ENCODE measurements around the gene IGF2R.
"Not testable (repeated sequence)": the region's sequence is repeated elsewhere in the genome, so short reads cannot be mapped to it uniquely, and the experiment has no call there.

Gene IGF2R

GRCh38 chr6:159996087-159996622 lies 27.3 kb downstream of the IGF2R start:
- DNase-seq (ENCODE audit: low read depth in 2 of 2): no peak

DNA sequence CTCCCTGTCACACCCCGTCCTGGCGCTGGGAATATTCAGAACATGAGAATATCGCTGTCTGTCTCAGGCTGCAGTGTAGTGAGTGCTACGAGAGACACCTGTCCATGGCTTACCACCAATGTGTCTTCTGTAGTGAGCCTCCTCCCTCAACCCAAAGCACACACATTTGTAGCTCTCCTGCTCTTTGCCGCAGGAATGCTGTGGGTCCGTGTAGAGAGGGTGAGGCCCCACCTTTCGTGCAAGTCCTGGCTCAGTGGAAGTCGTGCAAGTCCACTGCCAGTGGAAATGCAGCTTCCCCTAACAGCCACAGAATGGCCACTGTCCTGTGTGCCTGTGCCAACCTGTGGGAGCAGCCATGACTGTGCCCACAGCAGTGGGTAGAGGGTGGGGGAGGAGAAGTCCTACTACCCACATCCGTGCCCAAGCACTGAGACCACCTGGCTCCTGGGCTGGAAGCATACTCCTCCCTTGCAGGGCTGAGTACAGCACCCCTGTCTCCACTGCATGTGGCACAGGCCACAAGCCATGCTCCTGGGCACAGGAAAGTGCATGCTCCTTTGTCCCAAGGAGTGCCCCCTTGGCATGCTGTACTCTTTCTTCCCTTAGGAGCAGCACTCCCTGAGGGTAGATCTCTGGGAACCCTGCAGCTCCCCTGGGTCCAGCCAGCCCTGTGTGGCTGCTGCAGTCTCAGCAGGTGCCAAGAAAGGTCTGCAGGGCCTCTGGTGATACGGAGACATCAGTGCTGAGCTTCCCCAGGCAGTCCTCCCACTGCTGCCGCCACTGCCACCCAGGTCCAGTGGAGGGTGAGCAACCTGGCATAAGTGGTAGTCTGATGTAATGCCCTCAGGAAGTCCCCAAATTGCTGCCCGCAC lies 28.0 kb downstream of the IGF2R start:
- DNase-seq (ENCODE audit: low read depth in 2 of 2): no peak

DNA sequence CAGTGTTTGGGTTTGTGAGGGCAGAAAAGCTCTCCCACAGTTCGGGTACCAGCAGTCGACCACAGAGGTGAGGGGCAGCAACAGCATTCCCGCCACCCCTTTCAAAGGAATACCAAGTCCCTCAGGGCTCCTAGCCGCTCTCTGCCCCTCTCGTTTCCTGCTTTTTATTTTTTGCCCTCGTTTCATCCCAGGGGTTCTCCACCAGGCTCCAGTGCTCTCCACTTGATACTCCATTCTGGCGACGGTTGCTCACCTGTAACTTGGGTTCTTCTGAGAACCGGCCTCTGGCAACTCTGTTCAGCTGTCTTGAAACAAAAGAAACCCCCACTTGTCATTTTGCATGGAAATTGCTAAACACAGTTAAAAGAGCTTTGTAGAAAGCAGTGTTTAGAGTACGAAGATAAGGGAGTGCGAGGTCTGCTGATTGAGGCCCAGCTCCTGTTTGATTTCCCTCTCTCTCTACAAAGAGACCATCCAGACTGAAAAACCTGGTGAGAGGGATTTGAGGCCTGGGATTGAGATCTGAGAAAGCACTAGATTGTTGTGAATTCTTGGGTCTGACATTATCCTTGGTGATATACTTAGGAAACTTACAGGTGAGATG lies 28.7 kb downstream of the IGF2R start:
- no peak for DNase-seq (ENCODE audit: low read depth in 2 of 2)

DNA sequence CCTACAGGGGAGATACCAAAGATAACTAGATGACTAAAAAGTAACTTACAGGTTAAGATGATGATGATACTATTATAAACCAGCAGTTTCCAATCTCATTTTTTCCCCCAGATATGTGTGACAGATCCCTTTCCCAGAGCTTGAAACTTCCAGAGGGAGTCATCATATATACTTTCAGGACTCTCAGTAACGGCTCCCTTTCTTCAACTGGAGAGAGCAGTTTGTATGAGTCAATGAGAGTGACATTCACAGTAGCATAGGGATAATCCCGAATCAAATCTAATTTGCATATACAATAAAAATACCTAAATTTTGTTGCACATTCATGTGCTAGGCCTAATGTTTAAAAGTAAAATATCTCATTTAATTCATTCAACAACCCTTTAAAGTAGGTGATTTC lies 29.7 kb downstream of the IGF2R start:
- DNase-seq (ENCODE audit: low read depth in 2 of 2): no peak

GRCh38 chr6:159999240-159999671 lies 30.4 kb downstream of the IGF2R start:
- no peak for DNase-seq (ENCODE audit: low read depth in 2 of 2)

DNA sequence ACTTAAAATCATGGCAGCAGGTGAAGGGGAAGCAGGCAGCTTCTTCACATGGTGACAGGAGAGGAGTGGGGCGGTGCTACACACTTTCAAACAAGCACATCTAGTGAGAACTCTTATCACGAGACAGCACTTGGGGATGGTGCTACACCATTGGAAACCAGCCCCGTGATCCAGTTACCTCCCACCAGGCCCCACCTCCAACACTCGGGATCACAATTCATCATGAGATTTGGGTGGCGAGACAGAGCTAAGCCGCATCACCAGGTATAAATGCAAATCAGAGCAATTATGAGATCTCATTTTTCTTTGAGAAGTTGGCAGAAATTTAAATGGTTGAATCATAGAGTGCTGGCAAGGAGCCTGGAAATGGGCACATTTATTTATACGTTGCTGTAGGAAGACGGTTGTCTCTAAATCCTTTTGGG lies 31.4 kb downstream of the IGF2R start:
- DNase-seq (ENCODE audit: low read depth in 2 of 2): no peak

DNA sequence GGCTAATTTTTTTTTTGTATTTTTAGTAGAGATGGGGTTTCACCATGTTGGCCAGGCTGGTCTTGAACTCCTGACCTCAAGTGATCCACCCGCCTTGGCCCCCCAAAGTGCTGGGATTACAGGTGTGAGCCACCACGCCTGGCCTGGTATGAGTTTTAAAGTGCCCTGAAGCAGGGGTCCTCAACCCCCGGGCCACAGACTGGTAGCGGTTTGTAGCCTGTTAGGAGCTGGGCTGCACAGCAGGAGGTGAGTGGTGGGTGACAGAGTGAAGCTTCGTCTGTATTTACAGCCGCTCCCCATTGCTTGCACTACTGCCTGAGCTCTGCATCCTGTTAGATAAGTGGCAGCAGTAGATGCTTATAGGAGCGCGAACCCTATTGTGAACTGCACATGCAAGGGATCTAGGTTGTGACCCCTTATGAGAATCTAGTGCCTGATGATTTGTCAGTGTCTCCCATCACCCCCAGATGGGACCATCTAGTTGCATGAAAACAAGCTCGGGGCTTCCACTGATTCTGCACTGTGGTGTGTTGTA lies 32.1 kb downstream of the IGF2R start:
- not testable (repeated sequence) for DNase-seq (ENCODE audit: low read depth in 2 of 2)

- no peak for DNase-seq (ENCODE audit: low read depth in 2 of 2)
These were observed 34.0 kb downstream of the IGF2R start for GRCh38 chr6:160002882-160003281.

- no peak for DNase-seq (ENCODE audit: low read depth in 2 of 2)
These were observed 35.1 kb downstream of the IGF2R start for GRCh38 chr6:160004018-160004417.

GRCh38 chr6:160004419-160005175 lies 35.7 kb downstream of the IGF2R start:
- no peak for DNase-seq (ENCODE audit: low read depth in 2 of 2)

- no peak for DNase-seq (ENCODE audit: low read depth in 2 of 2)
These were observed 36.3 kb downstream of the IGF2R start for GRCh38 chr6:160005211-160005610.

DNA sequence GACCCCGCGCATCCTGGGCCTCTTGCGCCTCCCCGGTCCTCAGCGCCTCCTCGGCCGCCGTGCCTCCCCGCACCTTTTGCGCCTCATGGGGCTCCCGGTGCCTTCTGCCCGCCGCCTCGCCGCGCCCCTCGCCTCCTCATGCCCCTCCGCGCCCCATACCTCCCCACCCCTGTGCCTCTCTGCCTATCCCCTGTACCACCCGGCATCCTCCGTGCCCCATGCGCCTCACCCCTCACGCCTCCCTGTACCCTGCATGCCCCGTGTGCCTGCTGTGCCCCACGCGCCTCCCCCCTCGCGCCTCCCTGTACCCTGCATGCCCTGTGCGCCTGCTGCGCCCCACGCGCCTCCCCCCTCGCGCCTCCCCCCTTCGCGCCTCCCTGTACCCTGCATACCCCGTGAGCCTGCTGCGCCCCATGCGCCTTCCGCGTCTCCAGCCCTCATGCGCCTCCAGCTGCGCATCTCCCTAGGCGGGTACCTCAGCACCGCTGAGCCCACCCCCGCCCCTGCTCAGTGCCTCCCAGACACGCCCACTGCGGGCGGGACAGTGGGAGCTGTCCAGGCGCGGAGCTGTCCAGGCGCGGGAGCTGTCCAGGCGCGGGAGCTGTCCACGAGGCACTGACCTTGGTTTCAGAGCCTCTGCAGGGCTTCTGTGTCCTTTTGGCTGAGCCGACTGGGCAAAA lies 37.1 kb downstream of the IGF2R start:
- no peak for DNase-seq (ENCODE audit: low read depth in 2 of 2)

DNA sequence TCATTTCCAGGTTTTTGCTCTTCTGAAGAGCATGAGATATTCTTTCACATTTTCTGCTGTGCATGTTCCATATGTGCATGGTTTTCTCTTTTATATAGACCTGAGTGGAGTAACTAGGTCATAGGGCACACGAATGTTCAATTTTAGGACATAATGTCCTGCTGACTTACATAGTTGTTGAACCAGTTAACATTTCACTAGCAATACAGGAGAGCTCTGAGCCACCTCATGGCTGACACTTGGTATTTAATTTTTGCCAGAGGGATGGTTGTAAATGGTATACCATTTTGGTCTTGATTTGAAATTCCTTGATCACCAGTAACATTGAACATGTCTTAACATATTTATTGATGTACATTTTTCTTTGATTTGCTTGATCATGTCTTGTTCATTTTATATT lies 38.3 kb downstream of the IGF2R start:
- DNase-seq (ENCODE audit: low read depth in 2 of 2): no peak

DNA sequence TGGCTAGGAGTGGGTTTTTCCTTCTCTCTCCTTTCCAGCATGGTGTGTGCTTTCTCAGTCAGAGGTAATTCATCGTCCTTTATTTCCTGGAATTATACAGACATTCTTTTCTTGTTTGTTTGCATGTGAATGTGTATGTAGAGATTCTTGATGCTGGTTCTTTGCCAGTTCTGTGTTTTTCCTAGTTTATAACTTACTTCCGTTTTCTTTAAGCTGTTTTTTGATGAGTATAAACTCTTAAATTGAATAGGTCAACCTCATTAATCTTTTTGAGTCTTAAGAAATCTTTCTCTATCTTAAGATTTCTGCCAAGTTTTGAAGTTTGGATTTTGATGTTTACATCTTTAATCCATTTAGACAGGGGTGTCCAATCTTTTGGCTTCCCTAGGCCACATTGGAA lies 38.7 kb downstream of the IGF2R start:
- no peak for DNase-seq (ENCODE audit: low read depth in 2 of 2)

- DNase-seq (ENCODE audit: low read depth in 2 of 2): no peak
These were observed 41.2 kb downstream of the IGF2R start for GRCh38 chr6:160010067-160010466.

DNA sequence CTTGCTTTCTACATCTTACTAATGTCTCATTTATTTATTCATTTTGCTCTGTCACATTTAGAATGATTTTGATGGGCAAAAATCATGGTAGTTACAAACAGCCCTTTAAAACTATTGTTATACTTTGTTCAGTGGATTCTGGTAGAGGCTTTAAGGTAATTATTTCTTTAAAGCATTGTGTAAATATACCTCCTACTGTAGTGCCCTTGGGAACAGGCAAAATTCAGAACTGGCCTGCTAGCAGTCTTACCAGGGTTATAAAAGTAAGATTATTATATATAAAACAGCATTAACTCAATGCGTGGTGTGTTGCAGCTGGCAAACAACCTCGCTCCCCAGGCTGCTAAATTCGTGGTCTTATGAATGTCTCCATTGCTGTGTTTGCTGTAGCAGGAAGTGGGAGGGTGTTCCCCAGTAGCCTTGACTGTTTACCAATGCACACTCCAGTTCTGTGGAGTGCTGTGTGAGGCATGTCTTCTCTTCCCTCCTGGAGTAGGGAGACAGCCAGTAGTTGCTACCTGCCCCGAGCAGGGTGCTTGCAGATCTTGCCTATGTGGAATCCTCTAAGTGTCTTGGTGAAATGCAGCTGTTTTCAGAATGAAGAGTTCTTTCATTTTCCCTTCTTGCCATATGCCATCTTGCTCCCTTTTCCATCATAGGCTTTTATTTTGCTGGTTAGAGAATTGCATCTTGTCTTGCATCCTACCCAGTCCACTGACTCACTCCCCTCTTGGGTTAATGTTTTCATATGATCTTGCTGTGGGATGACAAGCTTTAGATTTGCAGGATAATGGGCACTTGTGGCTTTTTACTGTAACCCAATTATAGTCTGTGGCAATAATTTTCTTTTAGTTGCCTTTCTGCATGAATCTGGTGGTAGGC lies 45.3 kb downstream of the IGF2R start:
- no peak for DNase-seq (ENCODE audit: low read depth in 2 of 2)

DNA sequence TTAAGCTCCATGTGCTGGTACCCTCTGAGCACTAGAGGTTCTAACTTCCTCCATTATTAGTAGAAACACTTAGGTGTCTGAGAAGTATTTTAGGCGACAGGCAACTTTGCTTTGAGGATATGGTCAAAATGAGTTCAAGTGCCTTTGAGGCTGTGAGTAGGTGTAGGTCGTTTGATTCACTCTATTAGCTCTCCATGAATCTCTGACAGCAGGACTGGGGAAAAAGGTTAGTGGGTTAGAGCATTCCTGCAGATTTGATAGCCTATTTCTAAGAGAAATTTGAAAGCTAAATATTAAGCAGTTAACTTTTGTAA lies 45.9 kb downstream of the IGF2R start:
- no peak for DNase-seq (ENCODE audit: low read depth in 2 of 2)

- no peak for DNase-seq (ENCODE audit: low read depth in 2 of 2)
These were observed 47.1 kb downstream of the IGF2R start for GRCh38 chr6:160015778-160016684.

GRCh38 chr6:160022101-160022500 lies 53.2 kb downstream of the IGF2R start:
- DNase-seq (ENCODE audit: low read depth in 2 of 2): no peak

DNA sequence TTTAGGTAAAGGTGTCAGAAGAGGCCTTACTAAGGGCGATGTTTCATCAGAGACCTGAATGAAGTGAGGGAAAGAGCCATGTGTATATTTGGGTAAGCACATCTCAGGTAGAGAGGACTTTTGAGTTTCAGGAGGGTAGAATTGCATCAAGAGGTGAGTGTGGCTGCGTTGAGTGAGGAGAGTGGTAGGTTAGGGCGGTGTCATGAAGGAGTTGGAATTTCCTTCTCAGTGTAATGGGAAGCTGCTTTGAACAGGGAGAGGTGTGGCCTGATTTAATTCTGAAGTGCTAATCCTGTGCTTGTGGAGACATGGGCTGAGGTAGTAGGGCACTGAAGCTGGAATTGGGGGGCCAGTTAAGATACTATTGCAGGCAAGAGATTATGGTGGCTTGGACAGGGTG lies 53.9 kb downstream of the IGF2R start:
- no peak for DNase-seq (ENCODE audit: low read depth in 2 of 2)
